ENCODE data around the gene KYNU. TPM values are rescaled to one million over a fixed set of nuclear protein-coding genes. Genes with fewer than 3 reads are reported as not detected.

The KYNU gene
- total RNA-seq, 1 experiment from 2014 or later: 0.75 TPM

GRCh38 chr2:142975239-142975638, 97.8 kb downstream of the KYNU start:
- H3K27me3 ChIP-seq (ENCODE audit: low read length): no peaks in the 10 kb centered on the region
- H3K4me2 ChIP-seq (ENCODE audit: low read depth, low read length, poor library complexity, severe bottlenecking): no peak overlapping the region
- no peaks in the 10 kb centered on the region for H3K9me2 ChIP-seq (replicated peaks; ENCODE audit: insufficient read depth, low read length)
- no peak for DNase-seq
- no peaks in the 10 kb centered on the region for H4K20me1 ChIP-seq (ENCODE audit: insufficient read depth, low read depth, low read length)
- peaks cover 25% of the 10 kb centered on the region for H3K4me1 ChIP-seq (ENCODE audit: low read length)
- no peak overlapping the region for H2AFZ ChIP-seq (ENCODE audit: low read length)
- H3K36me3 ChIP-seq (ENCODE audit: insufficient read depth, low read length): no peaks in the 10 kb centered on the region
- no peak overlapping the region for H3K9ac ChIP-seq (ENCODE audit: low read length)
- no peak overlapping the region for H3K4me3 ChIP-seq (ENCODE audit: low read length)
- H3K9me3 ChIP-seq (ENCODE audit: low read length): no peaks in the 10 kb centered on the region
- H3K79me2 ChIP-seq (ENCODE audit: low read length): no peaks in the 10 kb centered on the region
- no peak overlapping the region for H3K27ac ChIP-seq (ENCODE audit: low read length)

- H3K9me2 ChIP-seq (replicated peaks; ENCODE audit: insufficient read depth, low read length): no peaks in the 10 kb centered on the region
- H3K4me2 ChIP-seq (ENCODE audit: low read depth, low read length, poor library complexity, severe bottlenecking): peak overlapping the region; percentile 69
- no peak overlapping the region for H3K9ac ChIP-seq (ENCODE audit: low read length)
- peaks cover 45% of the 10 kb centered on the region for H3K4me1 ChIP-seq (ENCODE audit: low read length)
- no peaks in the 10 kb centered on the region for H4K20me1 ChIP-seq (ENCODE audit: insufficient read depth, low read depth, low read length)
- no peak overlapping the region for H2AFZ ChIP-seq (ENCODE audit: low read length)
- no peaks in the 10 kb centered on the region for H3K79me2 ChIP-seq (ENCODE audit: low read length)
- H3K36me3 ChIP-seq (ENCODE audit: insufficient read depth, low read length): no peaks in the 10 kb centered on the region
- peak overlapping the region; percentile 60 for H3K27ac ChIP-seq (ENCODE audit: low read length)
- H3K4me3 ChIP-seq (ENCODE audit: low read length): no peak overlapping the region
- H3K27me3 ChIP-seq (ENCODE audit: low read length): no peaks in the 10 kb centered on the region
- peak; percentile 74 for DNase-seq
- H3K9me3 ChIP-seq (ENCODE audit: low read length): no peaks in the 10 kb centered on the region
Measured at GRCh38 chr2:142980246-142981068, 103.0 kb downstream of the KYNU start.

GRCh38 chr2:142981069-142981378, 103.6 kb downstream of the KYNU start:
- H3K9me3 ChIP-seq (ENCODE audit: low read length): no peaks in the 10 kb centered on the region
- DNase-seq: no peak
- H3K4me1 ChIP-seq (ENCODE audit: low read length): peaks cover 49% of the 10 kb centered on the region
- H3K27ac ChIP-seq (ENCODE audit: low read length): peak overlapping the region; percentile 60
- H3K9ac ChIP-seq (ENCODE audit: low read length): no peak overlapping the region
- no peaks in the 10 kb centered on the region for H4K20me1 ChIP-seq (ENCODE audit: insufficient read depth, low read depth, low read length)
- H3K27me3 ChIP-seq (ENCODE audit: low read length): no peaks in the 10 kb centered on the region
- H3K4me3 ChIP-seq (ENCODE audit: low read length): no peak overlapping the region
- H2AFZ ChIP-seq (ENCODE audit: low read length): no peak overlapping the region
- H3K9me2 ChIP-seq (replicated peaks; ENCODE audit: insufficient read depth, low read length): no peaks in the 10 kb centered on the region
- no peaks in the 10 kb centered on the region for H3K36me3 ChIP-seq (ENCODE audit: insufficient read depth, low read length)
- no peaks in the 10 kb centered on the region for H3K79me2 ChIP-seq (ENCODE audit: low read length)
- H3K4me2 ChIP-seq (ENCODE audit: low read depth, low read length, poor library complexity, severe bottlenecking): peak overlapping the region; percentile 69

GRCh38 chr2:142981756-142982155, 104.3 kb downstream of the KYNU start:
- Histone ChIP-seq H3K4me3 (ENCODE audit: low read length) (peak overlapping the region; percentile 37), H3K4me1 (ENCODE audit: low read length) (peaks cover 57% of the 10 kb centered on the region), H3K9ac (ENCODE audit: low read length) (0 out of 2 replicates have a peak overlapping the region, but pooled peaks have one; percentile 13), H3K36me3 (ENCODE audit: insufficient read depth, low read length) (no peaks in the 10 kb centered on the region), H4K20me1 (ENCODE audit: insufficient read depth, low read depth, low read length) (no peaks in the 10 kb centered on the region), H3K9me3 (ENCODE audit: low read length) (no peaks in the 10 kb centered on the region), H3K9me2 (replicated peaks; ENCODE audit: insufficient read depth, low read length) (no peaks in the 10 kb centered on the region), H2AFZ (ENCODE audit: low read length) (no peak overlapping the region), H3K27me3 (ENCODE audit: low read length) (no peaks in the 10 kb centered on the region), H3K79me2 (ENCODE audit: low read length) (no peaks in the 10 kb centered on the region), H3K27ac (ENCODE audit: low read length) (peak overlapping the region; percentile 60), H3K4me2 (ENCODE audit: low read depth, low read length, poor library complexity, severe bottlenecking) (peak overlapping the region; percentile 69)
- peak; percentile 82 for DNase-seq

GRCh38 chr2:142983174-142983573, 105.7 kb downstream of the KYNU start:
- no peaks in the 10 kb centered on the region for H3K9me2 ChIP-seq (replicated peaks; ENCODE audit: insufficient read depth, low read length)
- H3K9me3 ChIP-seq (ENCODE audit: low read length): no peaks in the 10 kb centered on the region
- H2AFZ ChIP-seq (ENCODE audit: low read length): peak overlapping the region; percentile 34
- H3K27me3 ChIP-seq (ENCODE audit: low read length): no peaks in the 10 kb centered on the region
- H3K4me2 ChIP-seq (ENCODE audit: low read depth, low read length, poor library complexity, severe bottlenecking): no peak overlapping the region
- H3K27ac ChIP-seq (ENCODE audit: low read length): peak overlapping the region; percentile 31; the same call in 1 of the 2 replicates
- no peak overlapping the region for H3K9ac ChIP-seq (ENCODE audit: low read length)
- no peaks in the 10 kb centered on the region for H3K36me3 ChIP-seq (ENCODE audit: insufficient read depth, low read length)
- peak; percentile 61 for DNase-seq
- peaks cover 52% of the 10 kb centered on the region for H3K4me1 ChIP-seq (ENCODE audit: low read length)
- H3K79me2 ChIP-seq (ENCODE audit: low read length): no peaks in the 10 kb centered on the region
- no peaks in the 10 kb centered on the region for H4K20me1 ChIP-seq (ENCODE audit: insufficient read depth, low read depth, low read length)
- no peak overlapping the region for H3K4me3 ChIP-seq (ENCODE audit: low read length)

GRCh38 chr2:142984657-142985056, 107.2 kb downstream of the KYNU start:
- no peaks in the 10 kb centered on the region for H4K20me1 ChIP-seq (ENCODE audit: insufficient read depth, low read depth, low read length)
- H3K4me2 ChIP-seq (ENCODE audit: low read depth, low read length, poor library complexity, severe bottlenecking): no peak overlapping the region

GRCh38 chr2:142987044-142987443, 109.6 kb downstream of the KYNU start:
- no peak for DNase-seq
- no peaks in the 10 kb centered on the region for H3K27me3 ChIP-seq (ENCODE audit: low read length)
- H3K9ac ChIP-seq (ENCODE audit: low read length): no peak overlapping the region
- H4K20me1 ChIP-seq (ENCODE audit: insufficient read depth, low read depth, low read length): no peaks in the 10 kb centered on the region
- no peaks in the 10 kb centered on the region for H3K79me2 ChIP-seq (ENCODE audit: low read length)
- H3K4me3 ChIP-seq (ENCODE audit: low read length): no peak overlapping the region
- H3K4me2 ChIP-seq (ENCODE audit: low read depth, low read length, poor library complexity, severe bottlenecking): no peak overlapping the region
- H3K9me3 ChIP-seq (ENCODE audit: low read length): no peaks in the 10 kb centered on the region
- no peaks in the 10 kb centered on the region for H3K36me3 ChIP-seq (ENCODE audit: insufficient read depth, low read length)
- no peak overlapping the region for H3K27ac ChIP-seq (ENCODE audit: low read length)
- no peaks in the 10 kb centered on the region for H3K9me2 ChIP-seq (replicated peaks; ENCODE audit: insufficient read depth, low read length)
- peaks cover 50% of the 10 kb centered on the region for H3K4me1 ChIP-seq (ENCODE audit: low read length)
- H2AFZ ChIP-seq (ENCODE audit: low read length): no peak overlapping the region

More at GRCh38 chr2:142984657-142985056, 107.2 kb downstream of the KYNU start:
- no peaks in the 10 kb centered on the region for H3K9me3 ChIP-seq (ENCODE audit: low read length)
- H3K4me3 ChIP-seq (ENCODE audit: low read length): no peak overlapping the region
- H3K9ac ChIP-seq (ENCODE audit: low read length): no peak overlapping the region
- H3K27me3 ChIP-seq (ENCODE audit: low read length): no peaks in the 10 kb centered on the region
- H2AFZ ChIP-seq (ENCODE audit: low read length): no peak overlapping the region
- no peaks in the 10 kb centered on the region for H3K79me2 ChIP-seq (ENCODE audit: low read length)
- peaks cover 59% of the 10 kb centered on the region for H3K4me1 ChIP-seq (ENCODE audit: low read length)
- no peaks in the 10 kb centered on the region for H3K36me3 ChIP-seq (ENCODE audit: insufficient read depth, low read length)
- DNase-seq: no peak
- H3K9me2 ChIP-seq (replicated peaks; ENCODE audit: insufficient read depth, low read length): no peaks in the 10 kb centered on the region
- no peak overlapping the region for H3K27ac ChIP-seq (ENCODE audit: low read length)

- no peaks in the 10 kb centered on the region for H4K20me1 ChIP-seq (ENCODE audit: insufficient read depth, low read depth, low read length)
- H3K4me3 ChIP-seq (ENCODE audit: low read length): peak overlapping the region; percentile 8; the same call in 1 of the 2 replicates
- no peak overlapping the region for H3K9ac ChIP-seq (ENCODE audit: low read length)
- no peak overlapping the region for H3K27ac ChIP-seq (ENCODE audit: low read length)
- H3K27me3 ChIP-seq (ENCODE audit: low read length): no peaks in the 10 kb centered on the region
- no peaks in the 10 kb centered on the region for H3K9me3 ChIP-seq (ENCODE audit: low read length)
- peak overlapping the region; percentile 66 for H2AFZ ChIP-seq (ENCODE audit: low read length)
- H3K9me2 ChIP-seq (replicated peaks; ENCODE audit: insufficient read depth, low read length): no peaks in the 10 kb centered on the region
- H3K4me1 ChIP-seq (ENCODE audit: low read length): peaks cover 35% of the 10 kb centered on the region
- H3K79me2 ChIP-seq (ENCODE audit: low read length): no peaks in the 10 kb centered on the region
- peak overlapping the region; percentile 51 for H3K4me2 ChIP-seq (ENCODE audit: low read depth, low read length, poor library complexity, severe bottlenecking)
- DNase-seq: peak; percentile 74
- H3K36me3 ChIP-seq (ENCODE audit: insufficient read depth, low read length): no peaks in the 10 kb centered on the region
Measured at GRCh38 chr2:142989273-142990204, 112.1 kb downstream of the KYNU start.
